ENCODE data around the gene TSPAN9. TPM values are rescaled to one million over a fixed set of nuclear protein-coding genes. Genes with fewer than 3 reads are reported as not detected.
A peak's percentile ranks its signal among the peaks of the same experiment; 100 is the strongest.

The TSPAN9 gene
- total and polyA plus RNA-seq, 4 donors: 23.0 to 72.3 (median 33.9) TPM

GRCh38 chr12:3182426-3182825, 105.2 kb downstream of the TSPAN9 start:
- Histone ChIP-seq H3K27ac (ENCODE audit: low read depth in 1 of 2, low read length in 1 of 2) (no peak overlapping the region), H3K9me3 (ENCODE audit: control insufficient read depth in 4 of 4, insufficient read depth in 3 of 4, low read length in 3 of 4) (no peaks in the 10 kb centered on the region), H3K9ac (ENCODE audit: insufficient read depth in 1 of 2, low read length in 2 of 2) (no peak overlapping the region), H3K4me3 (no peak overlapping the region), H3K36me3 (ENCODE audit: control insufficient read depth in 4 of 4, insufficient read depth in 4 of 4, low read length in 4 of 4) (peaks cover 0 to 2% (median 0%) of the 10 kb centered on the region in 4 donors), H3K27me3 (ENCODE audit: control insufficient read depth in 3 of 3, insufficient read depth in 3 of 3, low read length in 2 of 3) (no peaks in the 10 kb centered on the region), H3K4me1 (ENCODE audit: control insufficient read depth in 5 of 5, insufficient read depth in 5 of 5, low read length in 5 of 5) (peaks cover 6 to 25% (median 20%) of the 10 kb centered on the region in 5 donors)
- no peak for TF ChIP-seq CTCF (IDR thresholded peaks at IDR 0.05; ENCODE audit: control extremely low read depth, extremely low read depth)
- WGBS, 2 donors: 47 to 67% methylated on average over 5 of the region's 5 CpGs
- no peak for DNase-seq
- no peak for ATAC-seq (ENCODE audit: insufficient read depth, low FRiP score)

GRCh38 chr12:3184485-3184884, 107.3 kb downstream of the TSPAN9 start:
- Histone ChIP-seq H3K27ac (ENCODE audit: low read depth in 1 of 2, low read length in 1 of 2) (peak overlapping the region in 1 of 2 donors; percentile 90), H3K4me3 (no peak overlapping the region), H3K9me3 (ENCODE audit: control insufficient read depth in 4 of 4, insufficient read depth in 3 of 4, low read length in 3 of 4) (no peaks in the 10 kb centered on the region), H3K9ac (ENCODE audit: insufficient read depth in 1 of 2, low read length in 2 of 2) (no peak overlapping the region), H3K4me1 (ENCODE audit: control insufficient read depth in 5 of 5, insufficient read depth in 5 of 5, low read length in 5 of 5) (peaks cover 6 to 26% (median 20%) of the 10 kb centered on the region in 5 donors), H3K27me3 (ENCODE audit: control insufficient read depth in 3 of 3, insufficient read depth in 3 of 3, low read length in 2 of 3) (no peaks in the 10 kb centered on the region), H3K36me3 (ENCODE audit: control insufficient read depth in 4 of 4, insufficient read depth in 4 of 4, low read length in 4 of 4) (peaks cover 0 to 2% (median 0%) of the 10 kb centered on the region in 4 donors)
- DNase-seq (no peak), ATAC-seq (ENCODE audit: insufficient read depth, low FRiP score) (no peak)
- 77 to 79% methylated on average over 12 of the region's 12 CpGs for WGBS, 2 donors
- no peak for TF ChIP-seq CTCF (IDR thresholded peaks at IDR 0.05; ENCODE audit: control extremely low read depth, extremely low read depth)

GRCh38 chr12:3185260-3185870, 108.2 kb downstream of the TSPAN9 start:
- DNase-seq (peak in 2 of 3 donors; percentile 47 to 53), ATAC-seq (ENCODE audit: insufficient read depth, low FRiP score) (no peak)
- no peak overlapping the region for H3K4me3 ChIP-seq
- H3K27me3 ChIP-seq (ENCODE audit: control insufficient read depth in 3 of 3, insufficient read depth in 3 of 3, low read length in 2 of 3): no peaks in the 10 kb centered on the region
- peak overlapping the region in 1 of 2 donors; percentile 90 for H3K27ac ChIP-seq (ENCODE audit: low read depth in 1 of 2, low read length in 1 of 2)
- no peaks in the 10 kb centered on the region for H3K36me3 ChIP-seq (ENCODE audit: control insufficient read depth in 4 of 4, insufficient read depth in 4 of 4, low read length in 4 of 4)
- no peak for TF ChIP-seq CTCF (IDR thresholded peaks at IDR 0.05; ENCODE audit: control extremely low read depth, extremely low read depth)
- H3K9ac ChIP-seq (ENCODE audit: insufficient read depth in 1 of 2, low read length in 2 of 2): no peak overlapping the region
- peaks cover 6 to 30% (median 20%) of the 10 kb centered on the region in 5 donors for H3K4me1 ChIP-seq (ENCODE audit: control insufficient read depth in 5 of 5, insufficient read depth in 5 of 5, low read length in 5 of 5)
- no peaks in the 10 kb centered on the region for H3K9me3 ChIP-seq (ENCODE audit: control insufficient read depth in 4 of 4, insufficient read depth in 3 of 4, low read length in 3 of 4)
- WGBS, 2 donors: 84 to 96% methylated on average over 11 of the region's 11 CpGs
